ENCODE results near the gene EPS8L1. TPM values are rescaled to one million over a fixed set of nuclear protein-coding genes. Genes with fewer than 3 reads are reported as not detected.

EPS8L1 gene
- total and polyA plus RNA-seq, 2 of the 4 experiments (the other 2 are of a cell fraction): 0.90 to 2.9 TPM

DNA sequence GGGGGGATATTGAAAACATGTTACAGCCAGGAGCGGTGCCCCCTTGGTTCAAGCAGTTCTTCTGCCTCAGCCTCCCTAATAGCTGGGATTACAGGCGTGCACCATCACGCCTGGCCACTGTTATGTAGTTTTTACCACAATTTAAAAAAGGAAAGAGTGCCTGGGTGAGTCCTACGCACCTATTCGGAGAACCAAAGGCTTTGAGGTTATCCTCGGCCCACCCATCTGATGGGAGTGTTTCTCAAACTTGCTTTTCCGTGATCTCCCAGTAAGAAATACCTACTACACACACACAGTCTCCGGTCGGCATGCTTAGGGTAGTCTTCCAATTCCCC lies 33.4 kb upstream of the EPS8L1 start:
- intact Hi-C loops (cut with micrococcal nuclease) (no loop called here), in situ Hi-C loops (cut with MboI; ENCODE audit: low sequenced_read_pairs) (no loop called here), dilution Hi-C loops (cut with HindIII; ENCODE audit: low sequenced_read_pairs, unreplicated experiment) (no loop called here)
- Histone ChIP-seq H2BK120ac (ENCODE audit: low read depth, low read length) (no peak overlapping the region), H3K4me1 (ENCODE audit: control insufficient read depth, insufficient read depth, low read length) (no peaks in the 10 kb centered on the region), H3K14ac (replicated peaks; ENCODE audit: low read depth, low read length) (no peak overlapping the region), H3K27me3 (ENCODE audit: control insufficient read depth, insufficient read depth, low read length) (no peaks in the 10 kb centered on the region), H2AFZ (replicated peaks; ENCODE audit: low read length, poor library complexity) (no peak overlapping the region), H2AK5ac (ENCODE audit: low read depth, low read length) (no peak overlapping the region), H4K20me1 (ENCODE audit: insufficient read depth, low read length) (no peaks in the 10 kb centered on the region), H2BK20ac (ENCODE audit: low read depth, low read length) (no peak overlapping the region), H3K79me1 (ENCODE audit: low read depth in 1 of 2, low read length in 2 of 2) (no peaks in the 10 kb centered on the region), H3K4ac (ENCODE audit: low read depth, low read length) (no peak overlapping the region), H3K27ac (ENCODE audit: insufficient read depth, low read length) (no peak overlapping the region), H2BK5ac (ENCODE audit: low read depth, low read length, poor library complexity, severe bottlenecking) (no peak overlapping the region), H3K56ac (ENCODE audit: extremely low read depth, insufficient read depth, low read length) (no peak overlapping the region), H4K8ac (ENCODE audit: low read depth in 2 of 2, low read length in 2 of 2) (no peak overlapping the region), H2BK15ac (ENCODE audit: low read depth, low read length) (no peak overlapping the region), H3K4me3 (ENCODE audit: insufficient read depth, low read depth, low read length) (no peak overlapping the region), H3K36me3 (ENCODE audit: control insufficient read depth, insufficient read depth, low read length) (peaks cover 18% of the 10 kb centered on the region), H4K91ac (ENCODE audit: insufficient read depth, low read depth, low read length) (no peak overlapping the region), H3K23ac (ENCODE audit: low read depth, low read length) (no peak overlapping the region), H4K5ac (ENCODE audit: low read depth, low read length) (no peak overlapping the region), H3K18ac (ENCODE audit: low read depth, low read length) (no peak overlapping the region), H3K9me1 (ENCODE audit: insufficient read depth, low read length) (no peaks in the 10 kb centered on the region), H3K9me3 (ENCODE audit: control insufficient read depth, insufficient read depth, low read length) (no peaks in the 10 kb centered on the region), H2AK9ac (replicated peaks; ENCODE audit: low read depth, low read length, poor library complexity) (no peak overlapping the region), H3K4me2 (ENCODE audit: low read depth, low read length) (no peak overlapping the region), H3K9ac (ENCODE audit: low read depth, low read length) (no peak overlapping the region)
- POLR2A ChIA-PET (ENCODE audit: unreplicated experiment): no interaction called here
- DNase-seq (no peak), ATAC-seq (ENCODE audit: low read depth) (no peak)
- no TSS peak for BruUV-seq (replicated peaks)
- WGBS, 2 experiments (ENCODE audit: extremely low coverage in 2 of 2, insufficient read length in 1 of 2): 88% methylated on average over 3 of the region's 9 CpGs; no CpG with 5 or more reads in 1 of the 2 experiments
- TF ChIP-seq MAZ (IDR thresholded peaks at IDR 0.05; ENCODE audit: borderline replicate concordance, low read depth, low read length) (no peak), POLR2A (IDR thresholded peaks at IDR 0.05; ENCODE audit: low read depth, low read length) (no peak), CHD1 (IDR thresholded peaks at IDR 0.05; ENCODE audit: low read depth, low read length) (no peak), RCOR1 (IDR thresholded peaks at IDR 0.05; ENCODE audit: insufficient replicate concordance, low read length) (no peak), NFE2L2 (IDR thresholded peaks at IDR 0.05; ENCODE audit: low read depth, low read length) (no peak), MAFK (IDR thresholded peaks at IDR 0.05; ENCODE audit: low read depth, low read length) (no peak), MXI1 (IDR thresholded peaks at IDR 0.05; ENCODE audit: borderline replicate concordance, low read depth, low read length) (no peak)
- TF ChIP-seq, protein P1, sequence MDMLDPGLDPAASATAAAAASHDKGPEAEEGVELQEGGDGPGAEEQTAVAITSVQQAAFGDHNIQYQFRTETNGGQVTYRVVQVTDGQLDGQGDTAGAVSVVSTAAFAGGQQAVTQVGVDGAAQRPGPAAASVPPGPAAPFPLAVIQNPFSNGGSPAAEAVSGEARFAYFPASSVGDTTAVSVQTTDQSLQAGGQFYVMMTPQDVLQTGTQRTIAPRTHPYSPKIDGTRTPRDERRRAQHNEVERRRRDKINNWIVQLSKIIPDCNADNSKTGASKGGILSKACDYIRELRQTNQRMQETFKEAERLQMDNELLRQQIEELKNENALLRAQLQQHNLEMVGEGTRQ (IDR thresholded peaks at IDR 0.05; ENCODE audit: low read depth, low read length): no peak
- TF ChIP-seq, protein P2, sequence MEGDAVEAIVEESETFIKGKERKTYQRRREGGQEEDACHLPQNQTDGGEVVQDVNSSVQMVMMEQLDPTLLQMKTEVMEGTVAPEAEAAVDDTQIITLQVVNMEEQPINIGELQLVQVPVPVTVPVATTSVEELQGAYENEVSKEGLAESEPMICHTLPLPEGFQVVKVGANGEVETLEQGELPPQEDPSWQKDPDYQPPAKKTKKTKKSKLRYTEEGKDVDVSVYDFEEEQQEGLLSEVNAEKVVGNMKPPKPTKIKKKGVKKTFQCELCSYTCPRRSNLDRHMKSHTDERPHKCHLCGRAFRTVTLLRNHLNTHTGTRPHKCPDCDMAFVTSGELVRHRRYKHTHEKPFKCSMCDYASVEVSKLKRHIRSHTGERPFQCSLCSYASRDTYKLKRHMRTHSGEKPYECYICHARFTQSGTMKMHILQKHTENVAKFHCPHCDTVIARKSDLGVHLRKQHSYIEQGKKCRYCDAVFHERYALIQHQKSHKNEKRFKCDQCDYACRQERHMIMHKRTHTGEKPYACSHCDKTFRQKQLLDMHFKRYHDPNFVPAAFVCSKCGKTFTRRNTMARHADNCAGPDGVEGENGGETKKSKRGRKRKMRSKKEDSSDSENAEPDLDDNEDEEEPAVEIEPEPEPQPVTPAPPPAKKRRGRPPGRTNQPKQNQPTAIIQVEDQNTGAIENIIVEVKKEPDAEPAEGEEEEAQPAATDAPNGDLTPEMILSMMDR (conservative IDR thresholded peaks at IDR 0.05; ENCODE audit: low read depth, low read length): no peak
- CTCF ChIA-PET: no interaction called here
